HL-60 (cell line): ENCODE measurements around the gene MAP7D2.

Experiments
- DNase-seq, 2 experiments: peaks; one replicate each; pipeline ENCODE4 v3.0.0-alpha.2; 2010 to 2020; ENCODE audit warnings: low read depth in 1 of 2, low spot score in 1 of 2
- H3K27ac ChIP-seq: fragments of 250-450 bp; sonication (Bioruptor Pico); replicated peaks from 2 replicates; pipeline ENCODE4 v1.5.1; 2020; ENCODE audit warnings: mild to moderate bottlenecking, moderate library complexity
- H3K27me3 ChIP-seq: fragments of 250-450 bp; sonication (Bioruptor Pico); 2 replicates; pipeline ENCODE4 v1.5.1; 2021; ENCODE audit warnings: mild to moderate bottlenecking, moderate library complexity; ENCODE audit not compliant: insufficient read depth, poor library complexity, severe bottlenecking
- H3K4me3 ChIP-seq: replicated peaks from 2 replicates; pipeline ENCODE4 v1.5.1; 2011; ENCODE audit warnings: mild to moderate bottlenecking, control low read depth, low read length; ENCODE audit not compliant: insufficient read depth
- CTCF ChIP-seq: IDR thresholded peaks from one replicate; pipeline ENCODE4 v1.5.1; 2011; ENCODE audit warnings: low read length, control low read depth, inconsistent platforms; ENCODE audit not compliant: insufficient read depth
- GABPA ChIP-seq: IDR thresholded peaks from 2 replicates; pipeline ENCODE4 v1.6.1; 2012; ENCODE audit warnings: low read depth
- POLR2AphosphoS5 ChIP-seq: IDR thresholded peaks from 2 replicates; pipeline ENCODE4 v1.6.1; 2012; ENCODE audit warnings: low read depth
- SPI1 ChIP-seq: IDR thresholded peaks from 2 replicates; pipeline ENCODE4 v1.6.1; 2012; ENCODE audit warnings: low read depth, mild to moderate bottlenecking, borderline replicate concordance
- TF ChIP-seq, protein P1 (sequence below): IDR thresholded peaks from 2 replicates; pipeline ENCODE4 v1.6.1; 2012; ENCODE audit warnings: low read depth; ENCODE audit not compliant: insufficient replicate concordance

The MAP7D2 gene

DNA sequence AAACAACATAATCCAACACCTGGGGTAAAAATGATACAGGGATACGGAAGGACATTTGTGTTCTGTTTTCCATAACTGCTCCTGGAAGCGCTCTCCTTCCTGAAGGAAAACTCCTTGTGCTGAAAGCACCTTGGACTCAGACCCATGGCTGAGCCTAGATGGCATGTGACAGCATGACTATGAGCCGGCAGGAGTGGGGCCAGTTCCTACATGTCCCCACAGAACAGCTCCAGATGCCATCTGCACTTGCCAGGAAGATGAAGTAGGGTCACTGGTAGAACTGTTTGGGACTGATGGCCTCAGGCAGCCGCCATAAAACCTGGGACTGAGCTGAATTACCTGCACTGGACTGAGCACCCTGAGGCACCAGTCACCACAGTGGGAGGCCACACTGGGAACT lies 69.8 kb downstream of the MAP7D2 start:
- no peak overlapping the region for H3K27ac ChIP-seq
- H3K27me3 ChIP-seq: no peaks in the 10 kb centered on the region
- TF ChIP-seq, protein P1, sequence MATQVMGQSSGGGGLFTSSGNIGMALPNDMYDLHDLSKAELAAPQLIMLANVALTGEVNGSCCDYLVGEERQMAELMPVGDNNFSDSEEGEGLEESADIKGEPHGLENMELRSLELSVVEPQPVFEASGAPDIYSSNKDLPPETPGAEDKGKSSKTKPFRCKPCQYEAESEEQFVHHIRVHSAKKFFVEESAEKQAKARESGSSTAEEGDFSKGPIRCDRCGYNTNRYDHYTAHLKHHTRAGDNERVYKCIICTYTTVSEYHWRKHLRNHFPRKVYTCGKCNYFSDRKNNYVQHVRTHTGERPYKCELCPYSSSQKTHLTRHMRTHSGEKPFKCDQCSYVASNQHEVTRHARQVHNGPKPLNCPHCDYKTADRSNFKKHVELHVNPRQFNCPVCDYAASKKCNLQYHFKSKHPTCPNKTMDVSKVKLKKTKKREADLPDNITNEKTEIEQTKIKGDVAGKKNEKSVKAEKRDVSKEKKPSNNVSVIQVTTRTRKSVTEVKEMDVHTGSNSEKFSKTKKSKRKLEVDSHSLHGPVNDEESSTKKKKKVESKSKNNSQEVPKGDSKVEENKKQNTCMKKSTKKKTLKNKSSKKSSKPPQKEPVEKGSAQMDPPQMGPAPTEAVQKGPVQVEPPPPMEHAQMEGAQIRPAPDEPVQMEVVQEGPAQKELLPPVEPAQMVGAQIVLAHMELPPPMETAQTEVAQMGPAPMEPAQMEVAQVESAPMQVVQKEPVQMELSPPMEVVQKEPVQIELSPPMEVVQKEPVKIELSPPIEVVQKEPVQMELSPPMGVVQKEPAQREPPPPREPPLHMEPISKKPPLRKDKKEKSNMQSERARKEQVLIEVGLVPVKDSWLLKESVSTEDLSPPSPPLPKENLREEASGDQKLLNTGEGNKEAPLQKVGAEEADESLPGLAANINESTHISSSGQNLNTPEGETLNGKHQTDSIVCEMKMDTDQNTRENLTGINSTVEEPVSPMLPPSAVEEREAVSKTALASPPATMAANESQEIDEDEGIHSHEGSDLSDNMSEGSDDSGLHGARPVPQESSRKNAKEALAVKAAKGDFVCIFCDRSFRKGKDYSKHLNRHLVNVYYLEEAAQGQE: no peak
- TF ChIP-seq POLR2AphosphoS5: no peak
- no peak for TF ChIP-seq GABPA
- TF ChIP-seq CTCF: no peak
- TF ChIP-seq SPI1: no peak
- no peak for DNase-seq
- no peak overlapping the region for H3K4me3 ChIP-seq

GRCh38 chrX:20046223-20046622 lies 70.5 kb downstream of the MAP7D2 start:
- TF ChIP-seq GABPA (no peak), CTCF (no peak), SPI1 (no peak), POLR2AphosphoS5 (no peak)
- TF ChIP-seq, protein P1: no peak
- no peak overlapping the region for H3K4me3 ChIP-seq
- H3K27me3 ChIP-seq: no peaks in the 10 kb centered on the region

GRCh38 chrX:20042221-20042620 lies 74.5 kb downstream of the MAP7D2 start:
- no peak for TF ChIP-seq GABPA
- no peak for TF ChIP-seq POLR2AphosphoS5
- TF ChIP-seq CTCF: no peak
- TF ChIP-seq SPI1: no peak
- TF ChIP-seq, protein P1: no peak
- DNase-seq: no peak
- peaks cover 3% of the 10 kb centered on the region for H3K27me3 ChIP-seq
- no peak overlapping the region for H3K4me3 ChIP-seq
- no peak overlapping the region for H3K27ac ChIP-seq

More at GRCh38 chrX:20046223-20046622, 70.5 kb downstream of the MAP7D2 start:
- no peak for DNase-seq
- H3K27ac ChIP-seq: no peak overlapping the region
